ENCODE data around the gene COL4A2. TPM values are rescaled to one million over a fixed set of nuclear protein-coding genes. Genes with fewer than 3 reads are reported as not detected.

COL4A2 gene
- total and polyA plus RNA-seq, 8 donors, result 18.4 to 130 (median 43.8) TPM

GRCh38 chr13:110511509-110512181 is 204.6 kb downstream of the COL4A2 start:
- no peak overlapping the region for H3K4me3 ChIP-seq
- H3K36me3 ChIP-seq, result no peaks in the 10 kb centered on the region
- intact Hi-C loops (cut with DNase I), result no loop called here
- H3K27me3 ChIP-seq, result no peaks in the 10 kb centered on the region
- FAIRE-seq (no peak), ATAC-seq (no peak), DNase-seq (peak in 1 of 6 donors; percentile 54)
- no peak for TF ChIP-seq CTCF (IDR thresholded peaks at IDR 0.05)
- no peaks in the 10 kb centered on the region for H3K9me3 ChIP-seq
- H3K4me1 ChIP-seq, result peaks cover 9 to 15% (median 10%) of the 10 kb centered on the region in 3 donors
- H3K27ac ChIP-seq, result no peak overlapping the region
- 91% methylated on average over 31 of the region's 31 CpGs for WGBS, 2 donors

GRCh38 chr13:110512198-110512740 is 205.2 kb downstream of the COL4A2 start:
- peak in 1 of 6 donors; percentile 45 for DNase-seq

GRCh38 chr13:110516500-110516899 is 209.4 kb downstream of the COL4A2 start:
- Histone ChIP-seq H3K9me3 (no peaks in the 10 kb centered on the region), H3K27ac (no peak overlapping the region), H3K4me3 (no peak overlapping the region), H3K36me3 (no peaks in the 10 kb centered on the region), H3K27me3 (no peaks in the 10 kb centered on the region), H3K4me1 (peaks cover 9 to 11% (median 10%) of the 10 kb centered on the region in 3 donors)
- TF ChIP-seq CTCF (IDR thresholded peaks at IDR 0.05), result no peak
- intact Hi-C loops (cut with DNase I), result no loop called here
- peak in 1 of 6 donors; percentile 26 for DNase-seq
- no peak for FAIRE-seq
- no peak for ATAC-seq
- WGBS, 2 donors, result 78 to 85% methylated on average over 12 of the region's 12 CpGs

More at GRCh38 chr13:110512198-110512740, 205.2 kb downstream of the COL4A2 start:
- Histone ChIP-seq H3K4me1 (peaks cover 7 to 12% (median 9%) of the 10 kb centered on the region in 3 donors), H3K27ac (no peak overlapping the region), H3K9me3 (no peaks in the 10 kb centered on the region), H3K27me3 (no peaks in the 10 kb centered on the region), H3K36me3 (no peaks in the 10 kb centered on the region), H3K4me3 (no peak overlapping the region)
- intact Hi-C loops (cut with DNase I), result no loop called here
- ATAC-seq (no peak), FAIRE-seq (no peak)
- WGBS, 2 donors, result 86 to 92% methylated on average over 17 of the region's 17 CpGs
- TF ChIP-seq CTCF (IDR thresholded peaks at IDR 0.05), result no peak

- ATAC-seq, result no peak
- H3K27me3 ChIP-seq, result no peaks in the 10 kb centered on the region
- intact Hi-C loops (cut with DNase I), result no loop called here
Observed at GRCh38 chr13:110517505-110518225, 210.6 kb downstream of the COL4A2 start.

More at GRCh38 chr13:110517505-110518225, 210.6 kb downstream of the COL4A2 start:
- Histone ChIP-seq H3K36me3 (peaks cover 0 to under 1% (median 0%) of the 10 kb centered on the region in 3 donors), H3K4me3 (no peak overlapping the region), H3K4me1 (peaks cover 9 to 14% (median 11%) of the 10 kb centered on the region in 3 donors), H3K9me3 (no peaks in the 10 kb centered on the region), H3K27ac (no peak overlapping the region)
- DNase-seq (peak in 1 of 6 donors; percentile 6), FAIRE-seq (no peak)
- WGBS, 2 donors, result 79% methylated on average over 7 of the region's 7 CpGs
- TF ChIP-seq CTCF (IDR thresholded peaks at IDR 0.05), result no peak

Data from pancreas (tissue), 10 donors.